Measurements from ENCODE around the gene TSPAN15.

Gene TSPAN15

DNA sequence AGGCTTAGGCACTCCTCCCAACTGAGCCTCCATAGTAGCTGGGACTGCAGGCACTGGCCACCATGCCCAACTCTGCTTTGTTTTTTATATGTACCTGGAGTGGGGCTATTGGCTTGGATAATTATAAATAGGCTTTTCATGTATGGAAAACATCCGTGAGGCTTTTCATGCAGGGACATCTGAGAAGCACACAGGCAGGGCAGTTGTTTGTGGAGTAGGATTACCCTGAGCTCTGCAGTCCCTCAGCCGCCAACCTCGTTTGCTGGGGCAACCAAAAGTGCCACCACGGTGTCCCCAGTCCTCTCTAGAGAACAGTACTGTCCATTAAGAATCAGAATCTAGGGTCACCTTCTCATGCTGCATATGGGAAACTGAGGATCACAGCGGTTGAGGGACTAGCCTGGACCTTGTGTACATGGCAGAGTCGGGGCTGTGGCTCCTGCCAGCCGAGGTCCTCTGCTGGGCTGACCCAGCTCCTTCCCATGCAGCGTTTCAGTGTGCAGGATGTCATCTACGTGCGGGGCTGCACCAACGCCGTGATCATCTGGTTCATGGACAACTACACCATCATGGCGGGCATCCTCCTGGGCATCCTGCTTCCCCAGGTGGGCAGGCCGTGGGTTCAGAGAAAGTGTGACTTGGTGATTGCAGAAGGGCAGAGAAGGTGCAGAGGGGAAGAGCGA, 54.5 kb downstream of the TSPAN15 start:
- H3K27ac ChIP-seq (ENCODE audit: poor library complexity, severe bottlenecking), result no peak overlapping the region
- no peaks in the 10 kb centered on the region for H3K4me1 ChIP-seq (ENCODE audit: insufficient read depth, poor library complexity, severe bottlenecking)
- no peaks in the 10 kb centered on the region for H3K36me3 ChIP-seq (ENCODE audit: low read depth)
- H3K9me3 ChIP-seq (ENCODE audit: severe bottlenecking), result no peaks in the 10 kb centered on the region
- DNase-seq (ENCODE audit: low spot score) (no peak), ATAC-seq (ENCODE audit: low read depth) (no peak)
- TF ChIP-seq, protein P1, sequence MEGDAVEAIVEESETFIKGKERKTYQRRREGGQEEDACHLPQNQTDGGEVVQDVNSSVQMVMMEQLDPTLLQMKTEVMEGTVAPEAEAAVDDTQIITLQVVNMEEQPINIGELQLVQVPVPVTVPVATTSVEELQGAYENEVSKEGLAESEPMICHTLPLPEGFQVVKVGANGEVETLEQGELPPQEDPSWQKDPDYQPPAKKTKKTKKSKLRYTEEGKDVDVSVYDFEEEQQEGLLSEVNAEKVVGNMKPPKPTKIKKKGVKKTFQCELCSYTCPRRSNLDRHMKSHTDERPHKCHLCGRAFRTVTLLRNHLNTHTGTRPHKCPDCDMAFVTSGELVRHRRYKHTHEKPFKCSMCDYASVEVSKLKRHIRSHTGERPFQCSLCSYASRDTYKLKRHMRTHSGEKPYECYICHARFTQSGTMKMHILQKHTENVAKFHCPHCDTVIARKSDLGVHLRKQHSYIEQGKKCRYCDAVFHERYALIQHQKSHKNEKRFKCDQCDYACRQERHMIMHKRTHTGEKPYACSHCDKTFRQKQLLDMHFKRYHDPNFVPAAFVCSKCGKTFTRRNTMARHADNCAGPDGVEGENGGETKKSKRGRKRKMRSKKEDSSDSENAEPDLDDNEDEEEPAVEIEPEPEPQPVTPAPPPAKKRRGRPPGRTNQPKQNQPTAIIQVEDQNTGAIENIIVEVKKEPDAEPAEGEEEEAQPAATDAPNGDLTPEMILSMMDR (IDR thresholded peaks at IDR 0.05; ENCODE audit: poor library complexity, severe bottlenecking), result no peak
- H3K27me3 ChIP-seq (ENCODE audit: insufficient read depth, poor library complexity, severe bottlenecking), result no peaks in the 10 kb centered on the region
- H3K4me3 ChIP-seq (ENCODE audit: severe bottlenecking), result no peak overlapping the region

DNA sequence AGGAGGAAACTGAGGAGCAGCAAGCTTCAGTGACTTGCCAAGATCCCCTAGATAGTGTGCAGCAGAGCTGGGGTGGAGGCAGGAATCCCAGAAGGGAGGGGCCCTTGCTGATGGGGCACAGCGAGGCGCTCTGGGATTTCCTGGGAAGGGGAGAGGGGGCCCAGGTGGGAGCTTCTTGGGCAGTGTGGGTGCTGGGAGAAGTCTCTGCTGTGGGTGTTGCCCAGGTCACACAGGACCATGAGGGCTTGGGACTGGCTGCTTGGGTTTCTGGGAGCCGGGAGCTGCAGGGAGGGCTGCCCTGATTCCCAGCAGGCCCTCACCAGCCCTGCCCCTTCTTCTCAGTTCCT, 55.2 kb downstream of the TSPAN15 start:
- no peak for ATAC-seq (ENCODE audit: low read depth)
- no peaks in the 10 kb centered on the region for H3K27me3 ChIP-seq (ENCODE audit: insufficient read depth, poor library complexity, severe bottlenecking)
- DNase-seq (ENCODE audit: low spot score), result no peak
- H3K36me3 ChIP-seq (ENCODE audit: low read depth), result no peaks in the 10 kb centered on the region
- TF ChIP-seq, protein P1 (IDR thresholded peaks at IDR 0.05; ENCODE audit: poor library complexity, severe bottlenecking), result no peak
- no peaks in the 10 kb centered on the region for H3K9me3 ChIP-seq (ENCODE audit: severe bottlenecking)
- H3K4me1 ChIP-seq (ENCODE audit: insufficient read depth, poor library complexity, severe bottlenecking), result no peaks in the 10 kb centered on the region
- H3K4me3 ChIP-seq (ENCODE audit: severe bottlenecking), result no peak overlapping the region
- H3K27ac ChIP-seq (ENCODE audit: poor library complexity, severe bottlenecking), result no peak overlapping the region

- H3K9me3 ChIP-seq (ENCODE audit: severe bottlenecking), result no peaks in the 10 kb centered on the region
- DNase-seq (ENCODE audit: low spot score) (no peak), ATAC-seq (ENCODE audit: low read depth) (no peak)
These were observed 55.8 kb downstream of the TSPAN15 start for GRCh38 chr10:69506834-69507713.

GRCh38 chr10:69508738-69509340, 57.6 kb downstream of the TSPAN15 start:
- no peaks in the 10 kb centered on the region for H3K4me1 ChIP-seq (ENCODE audit: insufficient read depth, poor library complexity, severe bottlenecking)
- ATAC-seq (ENCODE audit: low read depth) (no peak), DNase-seq (ENCODE audit: low spot score) (no peak)
- no peaks in the 10 kb centered on the region for H3K9me3 ChIP-seq (ENCODE audit: severe bottlenecking)
- H3K27me3 ChIP-seq (ENCODE audit: insufficient read depth, poor library complexity, severe bottlenecking), result no peaks in the 10 kb centered on the region
- no peak overlapping the region for H3K27ac ChIP-seq (ENCODE audit: poor library complexity, severe bottlenecking)
- H3K36me3 ChIP-seq (ENCODE audit: low read depth), result no peaks in the 10 kb centered on the region
- no peak overlapping the region for H3K4me3 ChIP-seq (ENCODE audit: severe bottlenecking)
- TF ChIP-seq, protein P1 (IDR thresholded peaks at IDR 0.05; ENCODE audit: poor library complexity, severe bottlenecking), result no peak

More at GRCh38 chr10:69506834-69507713, 55.8 kb downstream of the TSPAN15 start:
- Histone ChIP-seq H3K4me3 (ENCODE audit: severe bottlenecking) (no peak overlapping the region), H3K36me3 (ENCODE audit: low read depth) (no peaks in the 10 kb centered on the region), H3K27me3 (ENCODE audit: insufficient read depth, poor library complexity, severe bottlenecking) (no peaks in the 10 kb centered on the region), H3K4me1 (ENCODE audit: insufficient read depth, poor library complexity, severe bottlenecking) (no peaks in the 10 kb centered on the region), H3K27ac (ENCODE audit: poor library complexity, severe bottlenecking) (no peak overlapping the region)
- TF ChIP-seq, protein P1 (IDR thresholded peaks at IDR 0.05; ENCODE audit: poor library complexity, severe bottlenecking), result no peak
